PFSK-1 (cell line): ENCODE results near the gene OR13D1.

Experiments
- POLR2AphosphoS5 ChIP-seq: IDR thresholded peaks from 2 replicates; pipeline ENCODE4 v1.6.1; 2012; ENCODE audit warnings: low read depth, mild to moderate bottlenecking, control low read depth, low read length, moderate library complexity
- SIN3A ChIP-seq: IDR thresholded peaks from 2 replicates; pipeline ENCODE4 v1.6.1; 2012; ENCODE audit warnings: mild to moderate bottlenecking, low read length, moderate library complexity, borderline replicate concordance; ENCODE audit not compliant: insufficient read depth
- TAF1 ChIP-seq: IDR thresholded peaks from 2 replicates; pipeline ENCODE4 v1.6.1; 2012; ENCODE audit warnings: low read length, control low read depth, borderline replicate concordance; ENCODE audit not compliant: insufficient read depth
- TF ChIP-seq, protein P1 (sequence below), 2 experiments: IDR thresholded peaks; 2 replicates each; pipeline versions ENCODE4 v1.6.1 to v1.8.0; 2011 to 2012; ENCODE audit warnings: low read depth in 2 of 2, low read length in 2 of 2, control low read depth in 1 of 2, inconsistent platforms in 1 of 2, mild to moderate bottlenecking in 1 of 2, moderate library complexity in 1 of 2; ENCODE audit not compliant: insufficient read depth in 1 of 2

DNA sequence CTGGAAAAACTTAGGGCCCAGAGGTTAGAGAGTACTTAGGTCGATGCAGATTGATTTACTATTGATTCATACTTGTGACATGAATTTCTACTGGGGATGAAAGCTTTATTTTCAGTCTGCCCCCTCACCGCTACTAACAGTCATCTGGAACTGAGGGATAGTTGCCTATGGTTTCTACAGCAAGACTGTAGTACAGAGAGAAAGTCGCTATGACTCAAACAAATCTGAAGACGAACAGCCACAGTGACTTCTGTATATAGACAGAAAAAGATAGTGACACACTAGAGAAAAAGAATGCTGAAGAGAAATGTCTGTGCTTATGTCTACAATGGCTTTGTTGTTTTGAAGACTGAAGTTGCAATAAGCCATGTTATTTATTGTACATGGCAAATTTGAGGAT lies 17.3 kb downstream of the OR13D1 start:
- TF ChIP-seq SIN3A = no peak
- no peak for TF ChIP-seq POLR2AphosphoS5
- TF ChIP-seq TAF1 = no peak
- TF ChIP-seq, protein P1, sequence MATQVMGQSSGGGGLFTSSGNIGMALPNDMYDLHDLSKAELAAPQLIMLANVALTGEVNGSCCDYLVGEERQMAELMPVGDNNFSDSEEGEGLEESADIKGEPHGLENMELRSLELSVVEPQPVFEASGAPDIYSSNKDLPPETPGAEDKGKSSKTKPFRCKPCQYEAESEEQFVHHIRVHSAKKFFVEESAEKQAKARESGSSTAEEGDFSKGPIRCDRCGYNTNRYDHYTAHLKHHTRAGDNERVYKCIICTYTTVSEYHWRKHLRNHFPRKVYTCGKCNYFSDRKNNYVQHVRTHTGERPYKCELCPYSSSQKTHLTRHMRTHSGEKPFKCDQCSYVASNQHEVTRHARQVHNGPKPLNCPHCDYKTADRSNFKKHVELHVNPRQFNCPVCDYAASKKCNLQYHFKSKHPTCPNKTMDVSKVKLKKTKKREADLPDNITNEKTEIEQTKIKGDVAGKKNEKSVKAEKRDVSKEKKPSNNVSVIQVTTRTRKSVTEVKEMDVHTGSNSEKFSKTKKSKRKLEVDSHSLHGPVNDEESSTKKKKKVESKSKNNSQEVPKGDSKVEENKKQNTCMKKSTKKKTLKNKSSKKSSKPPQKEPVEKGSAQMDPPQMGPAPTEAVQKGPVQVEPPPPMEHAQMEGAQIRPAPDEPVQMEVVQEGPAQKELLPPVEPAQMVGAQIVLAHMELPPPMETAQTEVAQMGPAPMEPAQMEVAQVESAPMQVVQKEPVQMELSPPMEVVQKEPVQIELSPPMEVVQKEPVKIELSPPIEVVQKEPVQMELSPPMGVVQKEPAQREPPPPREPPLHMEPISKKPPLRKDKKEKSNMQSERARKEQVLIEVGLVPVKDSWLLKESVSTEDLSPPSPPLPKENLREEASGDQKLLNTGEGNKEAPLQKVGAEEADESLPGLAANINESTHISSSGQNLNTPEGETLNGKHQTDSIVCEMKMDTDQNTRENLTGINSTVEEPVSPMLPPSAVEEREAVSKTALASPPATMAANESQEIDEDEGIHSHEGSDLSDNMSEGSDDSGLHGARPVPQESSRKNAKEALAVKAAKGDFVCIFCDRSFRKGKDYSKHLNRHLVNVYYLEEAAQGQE (IDR thresholded peaks at IDR 0.05; ENCODE audit: insufficient read depth in 1 of 2, low read depth in 2 of 2, low read length in 2 of 2) = no peak
